GM12878 (cell line): ENCODE results near the gene GAPT. TPM values are rescaled to one million over a fixed set of nuclear protein-coding genes. Genes with fewer than 3 reads are reported as not detected.
A peak's percentile ranks its signal among the peaks of the same experiment; 100 is the strongest.

Source experiments
- ATAC-seq: fragments of 200-7000 bp; cut with Tn5 transposase; 3 replicates; pipeline ENCODE4 v1.9.1; 2020; ENCODE audit warnings: mild to moderate bottlenecking, moderate library complexity
- BruUV-seq: library from RNA; stranded (reverse); fragments of 400-500 nt; replicated peaks from 2 replicates; lab custom pipeline; 2021; lab: Mats Ljungman, UMichigan
- CTCF ChIA-PET: fragments of 300-600 bp; sonication (Branson Sonifier 250); formaldehyde crosslinking; extraction: SDS; loops from one replicate; lab custom pipeline; 2021; ENCODE audit warnings: inconsistent platforms; lab: Yijun Ruan, JAX
- POLR2A ChIA-PET: fragments of 350-600 bp; formaldehyde crosslinking; extraction: SDS; loops from one replicate; lab custom pipeline; 2021; ENCODE audit warnings: inconsistent platforms; lab: Charles Lee
- RAD21 ChIA-PET: fragments of 300-600 bp; sonication (Branson Sonifier 250); formaldehyde crosslinking; loops from one replicate; lab custom pipeline; 2023; ENCODE audit warnings: antibody characterized with exemption; ENCODE audit not compliant: unreplicated experiment; lab: Charles Lee
- SMC1A ChIA-PET: fragments of 300-600 bp; sonication (Branson Sonifier 250); formaldehyde crosslinking; loops from one replicate; lab custom pipeline; 2023; ENCODE audit not compliant: unreplicated experiment, uncharacterized antibody; lab: Charles Lee
- DNase-seq: peaks from one replicate; pipeline ENCODE4 v3.0.0-alpha.2; 2011; ENCODE audit warnings: low read depth, low spot score
- FAIRE-seq: peaks from 3 replicates; lab custom pipeline; 2011; peaks lifted over from hg19 to GRCh38; lab: Jason Lieb, UNC
- H2AFZ ChIP-seq: 2 replicates; pipeline ENCODE4 v1.6.0; 2011; ENCODE audit warnings: low read depth, low read length, control low read depth; ENCODE audit not compliant: control insufficient read depth
- H3K27ac ChIP-seq: 2 replicates; pipeline ENCODE4 v1.5.1; 2011; ENCODE audit warnings: control low read depth; ENCODE audit not compliant: control insufficient read depth, insufficient read depth
- H3K27me3 ChIP-seq, 2 experiments: replicated peaks in 1 of 2; 2 replicates each; pipeline versions ENCODE4 v1.6.0 to v1.6.1; 2011; ENCODE audit warnings: low read length in 1 of 2; ENCODE audit not compliant: control insufficient read depth in 2 of 2, insufficient read depth in 2 of 2
- H3K36me3 ChIP-seq, 2 experiments: 2 replicates each; pipeline ENCODE4 v1.5.1; 2011; ENCODE audit warnings: low read length in 1 of 2; ENCODE audit not compliant: control insufficient read depth in 2 of 2, insufficient read depth in 2 of 2
- H3K4me1 ChIP-seq: 2 replicates; pipeline ENCODE4 v1.6.1; 2011; ENCODE audit warnings: mild to moderate bottlenecking, low read length, moderate library complexity, mixed read lengths; ENCODE audit not compliant: control insufficient read depth, insufficient read depth
- H3K4me2 ChIP-seq: 2 replicates; pipeline ENCODE4 v1.6.0; 2011; ENCODE audit warnings: control low read depth; ENCODE audit not compliant: control insufficient read depth, insufficient read depth
- H3K4me3 ChIP-seq: fragments of 200-600 bp; sonication (generic); 2 replicates; pipeline ENCODE4 v1.5.1; 2016
- H3K79me2 ChIP-seq: 2 replicates; pipeline ENCODE4 v1.6.0; 2011; ENCODE audit warnings: low read length; ENCODE audit not compliant: control insufficient read depth, insufficient read depth
- H3K9ac ChIP-seq: 2 replicates; pipeline ENCODE4 v1.8.0; 2011; ENCODE audit warnings: low read length, control low read depth, mixed read lengths; ENCODE audit not compliant: control insufficient read depth, insufficient read depth
- H3K9me3 ChIP-seq: replicated peaks from 3 replicates; pipeline ENCODE4 v1.5.1; 2011; ENCODE audit warnings: mild to moderate bottlenecking, low read length; ENCODE audit not compliant: control insufficient read depth, insufficient read depth
- H4K20me1 ChIP-seq: 2 replicates; pipeline ENCODE4 v1.6.0; 2011; ENCODE audit not compliant: control insufficient read depth, insufficient read depth
- CHD1 ChIP-seq: IDR thresholded peaks from 2 replicates; pipeline ENCODE4 v1.6.1; 2012; ENCODE audit warnings: low read depth, low read length, improper control_type of control experiment
- MTA3 ChIP-seq: IDR thresholded peaks from 2 replicates; pipeline ENCODE4 v1.6.1; 2012; ENCODE audit warnings: low read length, inconsistent platforms, borderline replicate concordance
- MXI1 ChIP-seq: fragments of 150-350 bp; IDR thresholded peaks from 2 replicates; pipeline ENCODE4 v1.6.1; 2011; ENCODE audit warnings: low read depth, mild to moderate bottlenecking, inconsistent platforms, low read length, improper control_type of control experiment
- SMC3 ChIP-seq: IDR thresholded peaks from 2 replicates; pipeline ENCODE4 v1.6.1; 2011; ENCODE audit warnings: low read length, improper control_type of control experiment, borderline replicate concordance
- TCF12 ChIP-seq: IDR thresholded peaks from 2 replicates; pipeline ENCODE4 v1.6.1; 2011; ENCODE audit warnings: low read depth, mild to moderate bottlenecking, low read length
- YBX1 ChIP-seq: fragments of 450-650 bp; IDR thresholded peaks from 2 replicates; pipeline ENCODE4 v1.6.1; 2016; ENCODE audit warnings: antibody characterized with exemption
- ZZZ3 ChIP-seq: IDR thresholded peaks from 2 replicates; pipeline ENCODE4 v1.6.1; 2011; ENCODE audit warnings: low read depth; ENCODE audit not compliant: control insufficient read depth, insufficient read length
- WGBS: methylation state at CpG from one replicate; pipeline ENCODE4 v1.1.6; 2016; ENCODE audit warnings: low lambda C conversion rate; ENCODE audit not compliant: insufficient replicate concordance, insufficient coverage; ENCODE audit errors: missing lambda C conversion rate; 5-methylcytosine and 5-hydroxymethylcytosine counted together
- in situ Hi-C: fragments of 300-500 bp; cut with MboI; formaldehyde crosslinking; loops from 9 replicates; pipeline ENCODE4 v1.14.3; 2018; ENCODE audit warnings: mixed read lengths
- intact Hi-C: fragments of 100-400 bp; cut with micrococcal nuclease; formaldehyde crosslinking; loops from one replicate; pipeline ENCODE4 v1.14.2; 2022; ENCODE audit not compliant: unreplicated experiment
- polyA plus RNA-seq, 11 experiments: library from polyadenylated mRNA; depleted of rRNA in 4 of 11; unstranded in 6 of 11; stranded (reverse) in 5 of 11; fragments of >200 nt; fragmentation: Nextera tagmentation in 4 of 11; fragmentation: Illumina TruSeq in 1 of 11; extraction: Ambion mirVana in 4 of 11; extraction: Trizol in 1 of 11; gene quantifications; 1 replicate in 1 of 11; 2 replicates in 10 of 11; pipeline versions ENCODE4 v1.2.1 to v1.2.3, GENCODE V29; 2011 to 2016; ENCODE audit warnings: inconsistent platforms in 2 of 11, missing spikeins in 2 of 11, low read depth in 1 of 11
- total RNA-seq, 4 experiments: library from RNA; depleted of rRNA in 3 of 4; stranded (reverse); fragments of >200 nt in 3 of 4; fragmentation: Illumina TruSeq in 1 of 4; extraction: Trizol in 1 of 4; gene quantifications; 2 replicates each; pipeline versions ENCODE4 v1.2.1 to v1.2.3, GENCODE V29; 2013 to 2021
- TF ChIP-seq, protein P1 (sequence below), 3 experiments: IDR thresholded peaks in 2 of 3; conservative IDR thresholded peaks in 1 of 3; 2 replicates each; pipeline ENCODE4 v1.5.1; 2011; ENCODE audit warnings: low read depth in 3 of 3, low read length in 3 of 3, mild to moderate bottlenecking in 3 of 3, control low read depth in 2 of 3, moderate library complexity in 2 of 3, inconsistent platforms in 1 of 3, mixed read lengths in 1 of 3; ENCODE audit not compliant: control insufficient read depth in 2 of 3, insufficient read depth in 1 of 3; ENCODE audit errors: extremely low read depth in 1 of 3
- TF ChIP-seq, protein P2 (sequence below): IDR thresholded peaks from 2 replicates; pipeline ENCODE4 v1.6.1; 2011; ENCODE audit warnings: low read depth, low read length, improper control_type of control experiment, borderline replicate concordance
- TF ChIP-seq, protein P3 (sequence below): fragments of 450-650 bp; IDR thresholded peaks from 2 replicates; pipeline ENCODE4 v1.6.1; 2017; ENCODE audit warnings: mild to moderate bottlenecking, low read depth, inconsistent platforms; ENCODE audit not compliant: poor library complexity, severe bottlenecking

Gene GAPT
- total and polyA plus RNA-seq, 10 of the 15 experiments (the other 5 are each of a cell fraction or from before 2014, with no cell fraction given): 0.15 to 0.96 (median 0.57) TPM; not detected in 2

DNA sequence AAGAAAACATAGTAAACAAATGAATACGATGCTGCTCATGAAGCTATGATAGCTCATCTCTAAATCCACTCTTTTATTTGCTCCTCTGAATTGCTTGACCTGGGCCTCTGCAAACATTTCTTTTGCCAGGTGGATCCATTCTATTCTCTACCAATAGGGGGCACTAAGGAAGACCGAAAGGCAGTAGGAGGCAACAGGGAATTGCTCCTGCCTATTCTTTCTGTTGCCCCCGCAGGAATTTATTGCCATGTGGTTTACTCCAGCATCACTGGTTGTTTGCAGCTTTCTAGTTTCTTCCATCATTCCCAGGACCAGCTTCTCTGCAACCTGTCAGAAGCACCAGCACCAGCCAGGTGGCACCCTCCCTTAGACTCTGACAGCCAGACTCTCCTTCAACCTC, 5.3 kb downstream of the GAPT start:
- Histone ChIP-seq H3K9me3 (no peaks in the 10 kb centered on the region), H3K79me2 (no peaks in the 10 kb centered on the region), H3K9ac (no peak overlapping the region), H3K36me3 (no peaks in the 10 kb centered on the region), H4K20me1 (no peaks in the 10 kb centered on the region), H2AFZ (no peak overlapping the region), H3K4me1 (no peaks in the 10 kb centered on the region), H3K4me2 (no peak overlapping the region), H3K27ac (no peak overlapping the region), H3K27me3 (no peaks in the 10 kb centered on the region; a peak in 1 of 4 replicates), H3K4me3 (no peak overlapping the region)
- WGBS: 19% methylated on average over 3 of the region's 3 CpGs
- SMC1A ChIA-PET: interaction anchor here (0.8 to 5.0 kb wide), 3 partner anchors 9 to 353 kb away, joined by 3 to 28 read pairs (median 6); no protein-coding TSS in a partner anchor
- ATAC-seq: no peak
- CTCF ChIA-PET: interaction anchor here (1.0 to 4.8 kb wide), 7 partner anchors 11 to 360 kb away, joined by 3 to 73 read pairs (median 5); no protein-coding TSS in a partner anchor
- DNase-seq: no peak
- FAIRE-seq: no peak
- POLR2A ChIA-PET: no interaction called here
- intact Hi-C loops: no loop called here
- TF ChIP-seq MTA3: no peak
- TF ChIP-seq, protein P1, sequence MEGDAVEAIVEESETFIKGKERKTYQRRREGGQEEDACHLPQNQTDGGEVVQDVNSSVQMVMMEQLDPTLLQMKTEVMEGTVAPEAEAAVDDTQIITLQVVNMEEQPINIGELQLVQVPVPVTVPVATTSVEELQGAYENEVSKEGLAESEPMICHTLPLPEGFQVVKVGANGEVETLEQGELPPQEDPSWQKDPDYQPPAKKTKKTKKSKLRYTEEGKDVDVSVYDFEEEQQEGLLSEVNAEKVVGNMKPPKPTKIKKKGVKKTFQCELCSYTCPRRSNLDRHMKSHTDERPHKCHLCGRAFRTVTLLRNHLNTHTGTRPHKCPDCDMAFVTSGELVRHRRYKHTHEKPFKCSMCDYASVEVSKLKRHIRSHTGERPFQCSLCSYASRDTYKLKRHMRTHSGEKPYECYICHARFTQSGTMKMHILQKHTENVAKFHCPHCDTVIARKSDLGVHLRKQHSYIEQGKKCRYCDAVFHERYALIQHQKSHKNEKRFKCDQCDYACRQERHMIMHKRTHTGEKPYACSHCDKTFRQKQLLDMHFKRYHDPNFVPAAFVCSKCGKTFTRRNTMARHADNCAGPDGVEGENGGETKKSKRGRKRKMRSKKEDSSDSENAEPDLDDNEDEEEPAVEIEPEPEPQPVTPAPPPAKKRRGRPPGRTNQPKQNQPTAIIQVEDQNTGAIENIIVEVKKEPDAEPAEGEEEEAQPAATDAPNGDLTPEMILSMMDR (IDR thresholded peaks at IDR 0.05 in 2 of 3, conservative IDR thresholded peaks at IDR 0.05 in 1 of 3; ENCODE audit: control insufficient read depth in 2 of 3, extremely low read depth in 1 of 3, insufficient read depth in 1 of 3, low read depth in 3 of 3, low read length in 3 of 3): 0 out of 6 replicates have a peak, but pooled peaks of 2 of the 3 experiments have one; percentile 2 to 11
- TF ChIP-seq SMC3: 0 out of 2 replicates have a peak, but pooled peaks have one; percentile 14
- in situ Hi-C loops: no loop called here
- BruUV-seq: no TSS peak
- RAD21 ChIA-PET: interaction anchor here (1.8 kb wide), 1 partner anchor 352 kb away, joined by 6 read pairs; no protein-coding TSS in a partner anchor

DNA sequence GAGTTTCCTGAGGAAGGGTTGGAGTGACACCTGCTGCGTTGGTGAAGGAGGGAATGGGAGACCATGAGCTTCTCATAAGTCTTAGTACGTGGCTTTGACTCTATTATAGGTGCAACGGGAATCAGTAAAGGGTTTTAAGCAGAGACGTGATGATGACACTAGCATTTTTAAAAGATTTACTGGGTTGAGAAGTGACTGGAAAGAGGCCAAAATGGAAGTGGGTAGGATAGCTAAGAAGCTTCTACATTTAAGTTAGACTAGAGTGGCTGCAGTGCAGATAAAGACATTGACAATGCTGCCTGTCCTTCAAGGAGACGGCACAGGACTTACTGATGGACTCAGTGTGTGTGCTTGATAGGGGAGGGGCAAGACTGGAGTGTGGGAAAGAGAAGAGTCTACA, 6.2 kb downstream of the GAPT start:
- RAD21 ChIA-PET: interaction anchor here (1.8 kb wide), 1 partner anchor 351 kb away, joined by 6 read pairs; no protein-coding TSS in a partner anchor
- no peak overlapping the region for H2AFZ ChIP-seq
- H3K4me1 ChIP-seq: no peaks in the 10 kb centered on the region
- SMC1A ChIA-PET: interaction anchor here (0.6 to 5.0 kb wide), 5 partner anchors 8 to 352 kb away, joined by 3 to 28 read pairs (median 4); no protein-coding TSS in a partner anchor
- no TSS peak for BruUV-seq
- H3K9me3 ChIP-seq: no peaks in the 10 kb centered on the region
- no peak overlapping the region for H3K27ac ChIP-seq
- in situ Hi-C loops: no loop called here
- TF ChIP-seq MXI1: no peak
- TF ChIP-seq, protein P2, sequence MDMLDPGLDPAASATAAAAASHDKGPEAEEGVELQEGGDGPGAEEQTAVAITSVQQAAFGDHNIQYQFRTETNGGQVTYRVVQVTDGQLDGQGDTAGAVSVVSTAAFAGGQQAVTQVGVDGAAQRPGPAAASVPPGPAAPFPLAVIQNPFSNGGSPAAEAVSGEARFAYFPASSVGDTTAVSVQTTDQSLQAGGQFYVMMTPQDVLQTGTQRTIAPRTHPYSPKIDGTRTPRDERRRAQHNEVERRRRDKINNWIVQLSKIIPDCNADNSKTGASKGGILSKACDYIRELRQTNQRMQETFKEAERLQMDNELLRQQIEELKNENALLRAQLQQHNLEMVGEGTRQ: no peak
- TF ChIP-seq, protein P3, sequence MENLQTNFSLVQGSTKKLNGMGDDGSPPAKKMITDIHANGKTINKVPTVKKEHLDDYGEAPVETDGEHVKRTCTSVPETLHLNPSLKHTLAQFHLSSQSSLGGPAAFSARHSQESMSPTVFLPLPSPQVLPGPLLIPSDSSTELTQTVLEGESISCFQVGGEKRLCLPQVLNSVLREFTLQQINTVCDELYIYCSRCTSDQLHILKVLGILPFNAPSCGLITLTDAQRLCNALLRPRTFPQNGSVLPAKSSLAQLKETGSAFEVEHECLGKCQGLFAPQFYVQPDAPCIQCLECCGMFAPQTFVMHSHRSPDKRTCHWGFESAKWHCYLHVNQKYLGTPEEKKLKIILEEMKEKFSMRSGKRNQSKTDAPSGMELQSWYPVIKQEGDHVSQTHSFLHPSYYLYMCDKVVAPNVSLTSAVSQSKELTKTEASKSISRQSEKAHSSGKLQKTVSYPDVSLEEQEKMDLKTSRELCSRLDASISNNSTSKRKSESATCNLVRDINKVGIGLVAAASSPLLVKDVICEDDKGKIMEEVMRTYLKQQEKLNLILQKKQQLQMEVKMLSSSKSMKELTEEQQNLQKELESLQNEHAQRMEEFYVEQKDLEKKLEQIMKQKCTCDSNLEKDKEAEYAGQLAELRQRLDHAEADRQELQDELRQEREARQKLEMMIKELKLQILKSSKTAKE: no peak
- no peak for TF ChIP-seq CHD1
- TF ChIP-seq TCF12: no peak
- TF ChIP-seq YBX1: no peak
- no peak for TF ChIP-seq ZZZ3
- TF ChIP-seq, all 136 proteins: peak for 0
- Histone ChIP-seq H3K79me2 (no peaks in the 10 kb centered on the region), H3K4me2 (no peak overlapping the region), H4K20me1 (no peaks in the 10 kb centered on the region), H3K9ac (no peak overlapping the region), H3K36me3 (no peaks in the 10 kb centered on the region), H3K27me3 (no peaks in the 10 kb centered on the region; a peak in 1 of 4 replicates), H3K4me3 (no peak overlapping the region)
- no peak for DNase-seq
- no peak for FAIRE-seq
- ATAC-seq: no peak
- POLR2A ChIA-PET: interaction anchor here (0.5 kb wide), 1 partner anchor 9 kb away, joined by 3 read pairs; no protein-coding TSS in a partner anchor
- WGBS: 30% methylated on average over 5 of the region's 5 CpGs
- CTCF ChIA-PET: interaction anchor here (1.0 to 4.8 kb wide), 5 partner anchors 36 to 359 kb away, joined by 3 to 73 read pairs (median 5); no protein-coding TSS in a partner anchor
- intact Hi-C loops: no loop called here
